ENCODE results near the gene TMEM239. TPM values are rescaled to one million over a fixed set of nuclear protein-coding genes. Genes with fewer than 3 reads are reported as not detected.
A peak's percentile ranks its signal among the peaks of the same experiment; 100 is the strongest.
"Not testable (repeated sequence)": the region's sequence is repeated elsewhere in the genome, so short reads cannot be mapped to it uniquely, and the experiment has no call there.

Gene TMEM239
- total RNA-seq, 2 donors from 2014 or later: not detected

DNA sequence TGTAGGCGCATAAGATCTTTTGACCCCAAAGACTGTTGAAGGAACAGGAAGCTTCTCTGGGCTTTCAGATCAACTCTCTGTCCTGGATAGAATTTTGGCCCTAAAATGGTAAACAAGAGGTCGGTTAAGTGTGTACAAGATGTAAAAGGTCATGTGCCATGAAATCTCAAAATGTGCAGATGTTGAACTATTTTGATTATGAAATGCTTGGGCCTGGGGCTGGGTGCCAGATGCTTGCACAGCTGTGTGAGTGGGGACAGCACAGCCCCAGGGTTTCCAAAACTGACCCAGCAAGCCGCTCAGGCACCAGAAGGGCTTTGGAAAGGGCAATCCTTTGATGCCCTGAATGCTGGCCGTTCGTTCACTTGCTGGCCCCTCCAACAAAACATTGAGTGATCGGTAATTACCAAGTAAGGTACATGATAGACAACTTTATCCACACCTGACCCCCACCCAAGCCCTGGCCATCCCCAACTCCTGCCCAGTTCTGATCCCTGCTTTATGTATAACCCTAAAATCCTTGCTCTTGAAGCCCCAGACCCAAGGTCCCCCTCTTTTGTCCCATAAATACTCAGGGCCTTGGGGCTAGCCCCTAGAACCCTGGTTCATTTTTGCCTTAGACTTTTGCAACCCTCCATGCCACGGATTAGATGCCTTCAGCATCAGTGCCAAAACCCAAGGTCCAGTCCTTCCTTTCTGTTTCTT, 1.9 kb downstream of the TMEM239 start:
- Mint-ChIP-seq H3K27me3 (ENCODE audit: low read depth) (peaks cover 28% of the 10 kb centered on the region), H3K4me1 (ENCODE audit: low read depth) (peaks cover 12% of the 10 kb centered on the region), H3K27ac (no peak overlapping the region), H3K9me3 (no peaks in the 10 kb centered on the region), H3K4me3 (no peak overlapping the region), H3K36me3 (ENCODE audit: insufficient read depth in 2 of 2) (peaks cover 3% of the 10 kb centered on the region in 2 donors)
- DNase-seq: no peak
- ATAC-seq (replicated peaks in 1 of 2): no peak

DNA sequence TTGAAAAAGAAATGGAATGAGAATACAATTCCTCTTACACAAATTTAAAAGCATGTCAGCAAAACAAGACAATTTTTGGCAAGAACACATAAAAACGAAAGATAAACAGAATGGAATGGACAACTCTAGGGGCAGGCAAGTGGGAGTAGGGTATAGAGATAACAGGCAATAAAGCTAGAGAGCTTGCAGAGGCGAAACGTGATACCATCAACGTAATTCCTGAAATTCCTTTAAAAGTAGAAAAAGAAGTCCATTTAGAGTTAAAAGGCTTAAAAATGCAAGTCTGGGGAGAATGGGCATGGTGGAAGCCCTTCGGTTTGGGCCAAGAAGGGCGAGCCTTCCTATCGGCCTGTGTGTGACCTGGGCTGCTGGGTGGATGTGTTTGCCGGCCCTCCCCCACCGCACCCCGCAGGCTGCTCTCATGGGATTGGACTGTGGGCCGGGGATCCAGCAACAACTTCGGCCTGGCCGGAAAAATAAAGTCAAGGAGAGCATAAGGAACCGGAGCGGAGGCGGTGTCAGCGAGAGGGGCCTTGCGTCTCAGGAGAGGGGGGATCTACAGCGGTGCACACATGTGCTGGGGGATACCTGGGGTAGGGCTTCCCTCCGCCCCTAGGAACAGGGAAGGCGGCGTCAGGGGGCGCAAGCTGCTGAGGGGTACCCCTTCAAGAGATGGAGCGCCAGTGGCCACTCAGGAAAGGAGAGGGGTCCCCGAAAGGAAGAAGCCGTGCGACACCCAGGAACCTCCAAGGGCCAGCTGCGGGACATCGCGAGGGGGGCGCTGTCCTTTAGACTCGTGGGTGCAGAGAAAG, 4.1 kb downstream of the TMEM239 start:
- Mint-ChIP-seq H3K36me3 (ENCODE audit: insufficient read depth in 2 of 2) (no peaks in the 10 kb centered on the region), H3K9me3 (no peaks in the 10 kb centered on the region), H3K27ac (no peak overlapping the region), H3K4me3 (no peak overlapping the region), H3K27me3 (ENCODE audit: low read depth) (peaks cover 21% of the 10 kb centered on the region), H3K4me1 (ENCODE audit: low read depth) (peaks cover 12% of the 10 kb centered on the region)
- no peak for ATAC-seq (replicated peaks in 1 of 2)
- DNase-seq: no peak

DNA sequence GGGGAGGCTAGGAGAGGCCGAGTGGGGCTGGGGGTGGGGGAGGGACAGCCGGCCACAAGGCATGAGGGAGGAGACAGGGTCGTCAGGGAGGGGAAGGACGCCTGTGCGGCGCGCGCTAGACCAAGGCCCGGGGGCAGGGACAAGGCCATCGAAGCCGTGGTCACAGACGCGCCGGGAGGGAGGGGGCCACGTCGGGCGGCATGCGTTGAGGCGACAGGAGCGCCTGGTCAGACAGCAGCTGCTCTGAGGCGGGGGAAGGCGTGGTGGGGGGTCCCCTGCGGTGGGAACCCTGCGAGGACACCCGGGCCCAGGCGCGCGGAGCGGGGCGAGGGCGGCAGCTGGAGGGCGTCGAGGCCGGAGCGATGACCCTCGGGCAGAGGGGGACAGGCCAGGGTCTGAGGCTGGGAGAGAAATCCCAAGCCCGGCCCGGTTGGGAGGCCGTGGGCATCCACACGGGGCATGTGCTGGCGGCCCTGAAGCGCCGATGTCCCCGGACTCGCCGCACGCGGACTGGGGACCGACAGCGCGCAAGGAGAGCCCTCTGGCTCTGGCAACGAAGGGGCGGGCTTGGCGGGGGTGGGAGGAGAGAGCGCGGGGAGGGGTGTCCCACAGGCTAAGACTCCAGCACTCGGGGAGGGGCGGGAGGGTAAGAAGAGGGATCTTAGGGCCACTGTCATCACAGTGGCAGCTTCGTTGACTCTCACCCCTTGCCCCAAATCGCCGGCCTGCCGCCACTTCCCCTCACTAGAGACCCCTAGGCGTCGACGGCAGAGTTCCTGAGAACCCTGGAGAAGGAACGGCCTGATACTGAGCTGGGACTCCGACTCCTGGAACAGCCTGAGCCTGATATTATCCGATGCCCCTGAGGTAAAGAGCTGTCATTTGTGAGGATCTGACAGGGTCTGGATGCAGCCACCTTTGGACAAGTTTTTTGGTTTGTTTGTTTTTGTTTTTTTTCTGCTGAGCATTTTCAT, 5.0 kb downstream of the TMEM239 start:
- Mint-ChIP-seq H3K4me3 (peak overlapping the region; percentile 18 to 77), H3K36me3 (ENCODE audit: insufficient read depth in 2 of 2) (no peaks in the 10 kb centered on the region), H3K27me3 (ENCODE audit: low read depth) (peaks cover 29% of the 10 kb centered on the region), H3K9me3 (no peaks in the 10 kb centered on the region), H3K4me1 (ENCODE audit: low read depth) (peaks cover 20% of the 10 kb centered on the region), H3K27ac (no peak overlapping the region)
- DNase-seq (no peak), ATAC-seq (replicated peaks in 1 of 2) (peak in 1 of 2 donors; percentile 13)

DNA sequence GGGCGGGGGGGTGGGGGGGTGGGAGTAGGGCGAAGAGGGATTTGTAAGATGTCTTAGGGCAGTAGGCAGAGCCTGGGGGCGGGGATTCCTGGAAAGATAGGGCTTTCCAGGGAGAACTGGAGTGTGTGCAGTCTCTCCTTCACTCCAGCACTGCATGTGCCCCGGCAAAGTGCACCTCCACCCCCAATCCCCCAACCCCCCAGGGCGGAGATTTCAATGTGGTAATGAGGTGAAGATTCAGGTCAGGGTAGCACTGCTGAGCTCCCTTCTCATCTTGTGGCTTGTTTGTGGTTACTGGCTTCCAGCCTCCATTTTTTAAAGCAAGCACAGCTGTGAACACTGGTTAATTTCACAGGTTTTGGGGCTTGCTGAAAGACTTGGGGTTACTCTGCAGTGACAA, 5.9 kb downstream of the TMEM239 start:
- Mint-ChIP-seq H3K9me3 (no peaks in the 10 kb centered on the region), H3K4me3 (peak overlapping the region in 1 of 2 donors; percentile 47), H3K27ac (no peak overlapping the region), H3K27me3 (ENCODE audit: low read depth) (peaks cover 38% of the 10 kb centered on the region), H3K4me1 (ENCODE audit: low read depth) (peaks cover 29% of the 10 kb centered on the region), H3K36me3 (ENCODE audit: insufficient read depth in 2 of 2) (no peaks in the 10 kb centered on the region)
- ATAC-seq (replicated peaks in 1 of 2) (peak; percentile 60 to 72), DNase-seq (peak; percentile 25 to 26)

DNA sequence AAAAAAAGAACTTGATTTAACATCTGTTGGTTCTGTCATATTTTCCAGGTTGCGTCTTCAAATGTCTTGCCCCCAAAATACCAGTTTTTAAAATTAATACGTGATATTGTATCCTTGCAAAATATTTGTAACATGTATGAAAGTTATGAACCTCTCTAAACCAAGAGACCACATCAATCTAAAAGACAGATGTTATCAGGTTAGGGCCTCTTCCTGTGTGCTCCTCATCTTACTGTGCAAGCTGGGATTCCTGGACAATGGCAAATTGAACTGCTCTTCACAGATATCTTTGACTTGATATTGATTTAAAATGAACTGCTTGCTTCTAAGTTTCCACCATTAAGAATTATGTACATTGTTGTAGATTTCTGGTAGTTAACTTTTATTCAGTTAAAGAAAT, 9.6 kb downstream of the TMEM239 start:
- Mint-ChIP-seq H3K36me3 (ENCODE audit: insufficient read depth in 2 of 2) (no peaks in the 10 kb centered on the region), H3K4me3 (peak overlapping the region; percentile 28 to 55), H3K27me3 (ENCODE audit: low read depth) (peaks cover 52% of the 10 kb centered on the region), H3K4me1 (ENCODE audit: low read depth) (peaks cover 22% of the 10 kb centered on the region), H3K9me3 (no peaks in the 10 kb centered on the region), H3K27ac (no peak overlapping the region)
- DNase-seq (no peak), ATAC-seq (replicated peaks in 1 of 2) (peak in 1 of 2 donors; percentile 41)

DNA sequence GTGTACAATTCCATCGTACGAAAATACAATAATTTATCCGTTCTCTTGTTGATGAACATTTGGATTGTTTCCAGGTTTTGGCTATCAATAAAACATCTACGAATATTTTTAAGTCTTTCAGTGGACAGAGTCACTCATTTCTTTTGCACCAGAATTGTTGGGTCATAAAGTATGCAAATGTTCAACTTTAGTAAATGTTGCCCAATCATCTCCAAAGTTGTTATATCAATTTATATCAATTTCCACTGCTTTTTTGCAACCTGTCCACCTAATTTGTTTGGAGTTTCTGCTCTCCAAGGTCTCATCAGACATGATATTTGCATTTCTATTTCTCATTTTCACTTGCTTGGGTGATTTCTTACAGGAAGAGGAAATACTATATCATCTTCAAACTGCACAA, 10.5 kb downstream of the TMEM239 start:
- Mint-ChIP-seq H3K27ac (no peak overlapping the region), H3K36me3 (ENCODE audit: insufficient read depth in 2 of 2) (no peaks in the 10 kb centered on the region), H3K9me3 (no peaks in the 10 kb centered on the region), H3K27me3 (ENCODE audit: low read depth) (peaks cover 48% of the 10 kb centered on the region), H3K4me1 (ENCODE audit: low read depth) (peaks cover 22% of the 10 kb centered on the region), H3K4me3 (no peak overlapping the region)
- DNase-seq (no peak), ATAC-seq (replicated peaks in 1 of 2) (no peak)

DNA sequence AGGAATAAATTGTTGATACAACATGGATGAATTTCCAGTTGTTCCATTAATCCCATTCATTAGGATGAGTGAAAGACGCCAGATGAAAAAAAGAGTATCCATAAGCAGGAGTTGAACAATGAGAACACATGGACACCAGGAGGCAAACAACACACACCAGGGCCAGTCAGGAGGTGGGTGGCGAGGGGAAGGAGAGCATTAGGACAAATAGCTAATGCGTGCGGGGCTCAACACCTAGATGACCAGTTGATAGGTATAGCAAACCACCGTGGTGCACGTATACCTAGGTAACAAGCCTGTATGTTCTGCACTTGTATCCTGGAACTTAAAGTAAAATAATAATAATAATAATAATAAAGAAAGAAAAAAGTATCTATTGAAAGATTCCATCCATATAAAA, 13.2 kb downstream of the TMEM239 start:
- no peak for ATAC-seq (replicated peaks in 1 of 2)

DNA sequence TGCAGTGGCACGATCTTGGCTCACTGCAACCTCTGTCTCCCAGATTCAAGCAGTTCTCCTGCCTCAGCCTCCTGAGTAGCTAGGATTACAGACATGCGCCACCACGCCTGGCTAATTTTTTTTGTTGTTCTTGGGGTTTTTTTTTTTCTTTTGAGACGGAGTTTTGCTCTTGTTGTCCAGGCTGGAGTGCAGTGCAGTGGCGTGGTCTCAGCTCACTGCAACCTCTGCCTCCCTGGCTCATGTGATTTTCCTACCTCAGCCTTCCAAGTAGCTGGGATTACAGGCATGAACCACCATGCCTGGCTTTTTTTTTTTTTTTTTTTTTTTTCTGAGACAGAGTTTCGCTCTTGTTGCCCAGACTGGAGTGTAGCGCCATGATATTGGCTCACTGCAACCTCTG, 15.0 kb downstream of the TMEM239 start:
- H3K36me3 Mint-ChIP-seq (ENCODE audit: insufficient read depth in 2 of 2); H3K4me3 Mint-ChIP-seq; H3K27ac Mint-ChIP-seq; DNase-seq; ATAC-seq (replicated peaks in 1 of 2); H3K9me3 Mint-ChIP-seq: not testable (repeated sequence)
- H3K27me3 Mint-ChIP-seq (ENCODE audit: low read depth): peaks cover 35% of the 10 kb centered on the region
- H3K4me1 Mint-ChIP-seq (ENCODE audit: low read depth): peaks cover 18% of the 10 kb centered on the region

More for the DNA sequence above, 13.2 kb downstream of the TMEM239 start:
- Mint-ChIP-seq H3K27me3 (ENCODE audit: low read depth) (peaks cover 43% of the 10 kb centered on the region), H3K36me3 (ENCODE audit: insufficient read depth in 2 of 2) (no peaks in the 10 kb centered on the region), H3K27ac (no peak overlapping the region), H3K9me3 (no peaks in the 10 kb centered on the region), H3K4me1 (ENCODE audit: low read depth) (peaks cover 26% of the 10 kb centered on the region), H3K4me3 (no peak overlapping the region)
- DNase-seq: no peak

DNA sequence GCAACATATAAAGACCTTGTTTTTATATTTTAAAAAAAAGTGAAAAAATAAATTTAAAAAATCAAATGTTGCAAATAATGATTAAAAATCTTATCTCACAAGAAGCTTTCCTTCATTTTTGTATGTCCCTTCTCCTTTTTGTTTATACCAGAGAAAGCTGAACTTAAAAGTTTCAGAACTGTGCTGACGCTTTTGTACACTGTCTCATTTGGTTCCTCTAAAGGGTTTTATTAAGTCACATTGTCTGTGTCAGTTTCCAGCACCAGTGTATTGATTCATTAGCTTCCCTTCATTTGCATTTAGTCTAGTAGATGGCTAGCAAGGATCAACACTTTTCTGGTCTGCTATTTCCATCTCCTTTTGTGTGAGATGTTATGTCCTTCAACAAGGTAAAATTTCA, 17.6 kb downstream of the TMEM239 start:
- H3K4me3 Mint-ChIP-seq: no peak overlapping the region
- peaks cover 9% of the 10 kb centered on the region for H3K27me3 Mint-ChIP-seq (ENCODE audit: low read depth)
- no peak for ATAC-seq (replicated peaks in 1 of 2)
- H3K27ac Mint-ChIP-seq: no peak overlapping the region
- no peaks in the 10 kb centered on the region for H3K9me3 Mint-ChIP-seq
- H3K36me3 Mint-ChIP-seq (ENCODE audit: insufficient read depth in 2 of 2): peaks cover 0 to 7% of the 10 kb centered on the region in 2 donors
- no peak for DNase-seq
- H3K4me1 Mint-ChIP-seq (ENCODE audit: low read depth): peaks cover 10% of the 10 kb centered on the region

DNA sequence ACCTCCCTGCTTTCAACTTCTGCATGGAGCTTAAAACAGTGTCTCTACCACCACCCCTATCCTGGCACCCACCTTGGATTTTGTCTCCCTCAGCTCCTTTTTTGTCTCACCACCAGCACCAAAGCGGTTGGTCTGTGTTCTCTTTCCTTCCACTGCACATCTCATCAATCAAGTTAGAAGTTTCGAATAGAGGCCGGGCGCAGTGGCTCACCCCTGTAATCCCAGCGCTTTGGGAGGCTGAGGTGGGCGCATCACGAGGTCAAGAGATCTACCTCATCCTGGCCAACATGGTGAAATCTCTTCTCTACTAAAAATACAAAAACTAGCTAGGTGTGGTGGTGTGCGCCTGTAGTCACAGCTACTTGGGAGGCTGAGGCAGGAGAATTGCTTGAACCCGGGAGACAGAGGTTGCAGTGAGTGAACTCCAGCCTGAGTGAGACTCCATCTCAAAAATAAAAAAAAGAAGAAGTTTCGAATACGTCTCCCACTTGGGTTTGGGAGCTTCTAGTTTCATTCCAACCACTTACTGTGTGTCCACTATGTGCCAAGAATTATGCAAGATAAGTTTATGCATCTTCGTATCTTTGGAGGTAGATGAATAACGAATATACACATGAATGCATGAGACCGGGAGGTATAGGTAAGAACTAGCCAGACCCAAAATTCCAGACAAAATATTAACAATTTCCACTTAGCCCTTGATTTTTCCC, 18.4 kb downstream of the TMEM239 start:
- no peak overlapping the region for H3K4me3 Mint-ChIP-seq
- peaks cover 17% of the 10 kb centered on the region for H3K4me1 Mint-ChIP-seq (ENCODE audit: low read depth)
- H3K36me3 Mint-ChIP-seq (ENCODE audit: insufficient read depth in 2 of 2): peaks cover 2 to 7% of the 10 kb centered on the region in 2 donors
- H3K27ac Mint-ChIP-seq: no peak overlapping the region
- H3K27me3 Mint-ChIP-seq (ENCODE audit: low read depth): peaks cover 1% of the 10 kb centered on the region
- DNase-seq (no peak), ATAC-seq (replicated peaks in 1 of 2) (no peak)
- H3K9me3 Mint-ChIP-seq: peaks cover 0 to 2% of the 10 kb centered on the region in 2 donors

DNA sequence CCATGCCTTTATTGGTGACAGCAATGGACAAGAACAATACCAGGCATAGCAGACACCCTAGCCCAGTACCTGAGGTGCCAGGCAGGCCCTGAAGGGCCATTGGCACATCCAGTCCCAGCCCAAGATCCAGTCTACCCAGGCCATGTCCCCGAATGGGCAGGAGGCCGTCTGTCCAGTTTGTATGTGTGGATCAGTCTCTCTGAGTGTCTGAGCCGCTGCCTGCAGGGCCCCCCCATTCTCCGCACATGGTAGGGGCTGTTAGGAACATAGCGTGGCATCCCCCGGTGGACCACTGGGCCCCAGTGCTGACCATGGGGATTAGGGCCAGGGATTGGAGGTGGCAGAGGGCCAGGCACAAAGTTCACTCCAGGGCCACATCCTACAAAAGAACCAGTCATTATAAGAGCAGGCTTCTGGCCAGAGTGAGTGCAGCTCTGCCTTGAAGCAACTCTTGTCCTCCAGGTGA, 19.2 kb downstream of the TMEM239 start:
- no peak overlapping the region for H3K4me3 Mint-ChIP-seq

DNA sequence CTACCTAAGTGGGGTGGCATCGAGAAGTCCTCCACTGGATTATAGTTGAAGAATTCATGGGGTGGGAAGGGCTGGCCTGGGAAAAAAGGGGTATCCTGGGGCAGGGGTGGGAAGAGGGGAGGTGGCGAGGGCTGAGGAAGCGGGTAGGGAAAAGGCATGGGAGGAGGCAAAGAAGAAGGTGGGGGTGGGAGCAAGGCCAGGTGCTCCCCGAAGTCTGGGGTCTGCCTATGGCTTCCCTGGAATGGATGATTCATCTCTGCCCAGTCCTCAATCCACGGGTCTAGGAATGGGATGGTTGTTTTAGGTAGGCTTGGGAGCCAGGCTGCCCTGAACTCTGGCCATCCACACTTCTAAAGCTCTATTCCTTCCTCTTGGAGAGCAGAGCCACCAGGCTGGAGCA, 19.9 kb downstream of the TMEM239 start:
- Mint-ChIP-seq H3K36me3 (ENCODE audit: insufficient read depth in 2 of 2) (peaks cover 2 to 7% of the 10 kb centered on the region in 2 donors), H3K27ac (no peak overlapping the region), H3K9me3 (peaks cover 0 to 2% of the 10 kb centered on the region in 2 donors), H3K4me3 (no peak overlapping the region), H3K27me3 (ENCODE audit: low read depth) (no peaks in the 10 kb centered on the region), H3K4me1 (ENCODE audit: low read depth) (peaks cover 20% of the 10 kb centered on the region)
- no peak for DNase-seq
- ATAC-seq (replicated peaks in 1 of 2): no peak

More for the DNA sequence above, 19.2 kb downstream of the TMEM239 start:
- Mint-ChIP-seq H3K27me3 (ENCODE audit: low read depth) (no peaks in the 10 kb centered on the region), H3K9me3 (peaks cover 0 to 2% of the 10 kb centered on the region in 2 donors), H3K27ac (no peak overlapping the region), H3K36me3 (ENCODE audit: insufficient read depth in 2 of 2) (peaks cover 2 to 7% of the 10 kb centered on the region in 2 donors), H3K4me1 (ENCODE audit: low read depth) (peaks cover 20% of the 10 kb centered on the region)
- ATAC-seq (replicated peaks in 1 of 2): no peak
- DNase-seq: no peak

Data from activated T-cell treated with anti-CD3 and anti-CD28 coated beads, Interleukin-2, amount 50 U/mL, for 72 hours (primary cell).